ENCODE data around the gene PCBP3. TPM values are rescaled to one million over a fixed set of nuclear protein-coding genes. Genes with fewer than 3 reads are reported as not detected.
"Not testable (repeated sequence)": the region's sequence is repeated elsewhere in the genome, so short reads cannot be mapped to it uniquely, and the experiment has no call there.

Gene PCBP3
- total and polyA plus RNA-seq, 2 experiments from 2014 or later: 3.4 to 4.3 TPM

DNA sequence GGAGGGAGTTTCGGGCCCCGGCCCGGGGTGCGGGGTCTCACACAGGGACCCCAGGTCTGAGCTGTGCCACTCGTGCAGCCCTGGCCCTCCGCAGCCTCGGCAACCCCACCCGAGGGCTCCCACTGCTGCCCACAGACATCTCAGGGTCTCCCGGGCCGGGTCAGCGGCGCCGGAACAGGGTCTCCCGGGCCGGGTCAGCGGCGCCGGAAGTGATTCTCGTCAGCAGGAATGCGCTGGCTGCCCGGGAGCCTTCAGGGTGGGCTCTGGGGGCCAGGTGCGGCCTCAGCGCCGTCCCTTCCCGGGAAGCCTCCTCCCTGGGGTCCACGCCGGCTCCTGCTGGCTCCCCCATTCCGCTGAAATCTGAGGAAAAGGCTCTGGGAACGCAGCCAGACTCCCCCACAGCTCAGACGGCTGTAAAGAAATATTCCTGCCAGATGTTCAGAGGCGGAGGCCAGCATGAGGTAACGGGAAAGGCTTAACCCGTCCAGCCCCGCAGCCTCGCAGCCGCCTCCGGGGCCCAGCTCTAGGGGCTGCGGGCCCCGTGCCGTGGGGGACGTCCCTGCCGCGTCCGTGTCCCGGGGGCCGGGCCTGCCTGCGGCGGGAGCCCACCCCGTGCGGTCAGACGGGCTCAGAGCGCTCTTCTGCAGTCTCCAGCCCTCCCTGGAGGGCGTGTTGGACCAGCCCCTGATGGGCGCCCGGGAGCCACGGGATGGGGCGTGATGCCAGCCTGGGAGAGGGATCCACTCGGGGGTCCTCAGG is 329.4 kb downstream of the PCBP3 start:
- H3K9me3 ChIP-seq (ENCODE audit: low read depth): no peaks in the 10 kb centered on the region
- no peak overlapping the region for H3K4me3 ChIP-seq
- H3K4me1 ChIP-seq (ENCODE audit: low read depth): peaks cover 31% of the 10 kb centered on the region
- TF ChIP-seq, protein P1, sequence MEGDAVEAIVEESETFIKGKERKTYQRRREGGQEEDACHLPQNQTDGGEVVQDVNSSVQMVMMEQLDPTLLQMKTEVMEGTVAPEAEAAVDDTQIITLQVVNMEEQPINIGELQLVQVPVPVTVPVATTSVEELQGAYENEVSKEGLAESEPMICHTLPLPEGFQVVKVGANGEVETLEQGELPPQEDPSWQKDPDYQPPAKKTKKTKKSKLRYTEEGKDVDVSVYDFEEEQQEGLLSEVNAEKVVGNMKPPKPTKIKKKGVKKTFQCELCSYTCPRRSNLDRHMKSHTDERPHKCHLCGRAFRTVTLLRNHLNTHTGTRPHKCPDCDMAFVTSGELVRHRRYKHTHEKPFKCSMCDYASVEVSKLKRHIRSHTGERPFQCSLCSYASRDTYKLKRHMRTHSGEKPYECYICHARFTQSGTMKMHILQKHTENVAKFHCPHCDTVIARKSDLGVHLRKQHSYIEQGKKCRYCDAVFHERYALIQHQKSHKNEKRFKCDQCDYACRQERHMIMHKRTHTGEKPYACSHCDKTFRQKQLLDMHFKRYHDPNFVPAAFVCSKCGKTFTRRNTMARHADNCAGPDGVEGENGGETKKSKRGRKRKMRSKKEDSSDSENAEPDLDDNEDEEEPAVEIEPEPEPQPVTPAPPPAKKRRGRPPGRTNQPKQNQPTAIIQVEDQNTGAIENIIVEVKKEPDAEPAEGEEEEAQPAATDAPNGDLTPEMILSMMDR (IDR thresholded peaks at IDR 0.05; ENCODE audit: low read depth, low read length): no peak
- H3K27ac ChIP-seq: no peak overlapping the region
- peaks cover 26% of the 10 kb centered on the region for H3K27me3 ChIP-seq
- H3K36me3 ChIP-seq: no peaks in the 10 kb centered on the region
- peak in 1 of 2 donors; percentile 97 for DNase-seq (ENCODE audit: low read depth in 1 of 2, low spot score in 1 of 2)

DNA sequence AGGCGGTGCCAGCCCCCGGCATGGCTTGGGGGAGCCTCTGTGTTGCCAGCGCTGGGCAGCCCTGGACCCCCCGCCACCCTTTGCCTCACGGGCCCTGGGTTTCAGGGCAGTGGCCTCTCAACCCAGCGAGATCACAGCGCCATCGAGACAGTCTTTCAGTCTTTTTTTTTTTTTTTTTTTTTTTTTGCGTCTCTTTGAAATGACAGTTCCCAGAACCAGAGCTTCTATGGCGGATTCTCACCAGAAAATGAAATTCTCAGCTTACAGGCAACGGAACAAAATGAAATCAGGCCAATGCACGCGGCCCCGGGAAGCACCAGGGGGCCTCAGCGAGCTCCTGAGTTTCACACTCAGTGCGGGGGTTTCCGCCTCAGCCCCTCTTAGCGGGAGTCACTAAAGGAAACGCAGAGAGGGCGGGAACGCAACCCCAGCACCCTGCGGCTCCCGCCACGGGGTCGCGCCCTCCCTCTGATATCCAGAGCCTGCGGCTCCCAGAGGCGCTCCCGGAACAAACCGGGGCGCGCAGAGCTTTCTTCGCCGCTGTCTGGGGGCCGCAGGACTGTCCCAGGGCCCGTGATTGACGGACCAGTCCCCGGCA is 330.0 kb downstream of the PCBP3 start:
- Histone ChIP-seq H3K4me1 (ENCODE audit: low read depth) (peaks cover 31% of the 10 kb centered on the region), H3K4me3 (peak overlapping the region; percentile 34), H3K27ac (no peak overlapping the region), H3K27me3 (peaks cover 26% of the 10 kb centered on the region), H3K36me3 (no peaks in the 10 kb centered on the region), H3K9me3 (ENCODE audit: low read depth) (no peaks in the 10 kb centered on the region)
- DNase-seq (ENCODE audit: low read depth in 1 of 2, low spot score in 1 of 2): peak; percentile 88 to 93
- TF ChIP-seq, protein P1 (IDR thresholded peaks at IDR 0.05; ENCODE audit: low read depth, low read length): peak; percentile 81

DNA sequence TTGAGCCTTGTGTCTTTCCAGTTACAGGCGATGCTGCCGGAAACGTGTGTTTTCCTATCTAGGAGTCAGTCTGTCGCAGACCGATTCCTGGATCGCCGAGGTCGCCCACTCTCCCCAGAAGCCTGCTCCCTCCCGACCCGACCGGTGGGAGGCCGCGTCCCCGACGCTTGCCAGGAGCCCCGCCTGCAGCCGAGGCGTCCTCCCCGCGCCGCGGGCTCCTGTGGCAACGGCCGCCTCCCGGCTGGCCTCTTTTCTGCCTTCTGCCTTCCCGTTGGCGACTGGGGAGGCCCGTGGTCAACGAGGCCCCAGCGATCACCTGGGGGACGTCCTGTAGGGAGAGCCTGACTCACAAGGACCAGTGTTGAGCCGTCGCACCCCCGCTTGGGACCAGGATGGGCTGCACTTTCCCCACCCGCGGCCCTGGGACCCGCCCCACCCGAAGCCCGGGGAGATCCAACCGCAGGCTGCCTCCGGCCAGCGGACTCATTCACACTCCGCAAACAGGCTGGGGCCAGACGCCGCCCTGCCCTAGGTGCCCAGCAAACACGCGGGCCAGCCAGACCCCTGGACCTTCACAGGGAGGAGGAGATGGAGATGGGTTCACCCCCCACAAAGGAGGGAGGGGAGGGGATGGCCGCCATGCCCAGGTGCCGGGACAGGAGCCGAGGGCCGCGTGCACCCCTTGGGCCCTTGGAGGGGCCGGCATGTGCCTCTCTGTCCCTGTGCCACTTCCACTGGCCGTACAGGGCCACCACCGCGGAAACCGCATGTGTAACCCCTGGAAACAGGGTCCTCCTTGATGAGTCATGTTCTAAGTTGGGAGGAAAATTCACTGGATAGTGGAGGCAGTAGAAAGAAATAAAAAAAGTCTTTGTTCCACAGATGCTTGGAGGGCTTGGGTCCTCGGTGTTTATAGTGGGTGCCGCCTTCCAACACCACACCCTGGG is 330.8 kb downstream of the PCBP3 start:
- no peak overlapping the region for H3K27ac ChIP-seq

DNA sequence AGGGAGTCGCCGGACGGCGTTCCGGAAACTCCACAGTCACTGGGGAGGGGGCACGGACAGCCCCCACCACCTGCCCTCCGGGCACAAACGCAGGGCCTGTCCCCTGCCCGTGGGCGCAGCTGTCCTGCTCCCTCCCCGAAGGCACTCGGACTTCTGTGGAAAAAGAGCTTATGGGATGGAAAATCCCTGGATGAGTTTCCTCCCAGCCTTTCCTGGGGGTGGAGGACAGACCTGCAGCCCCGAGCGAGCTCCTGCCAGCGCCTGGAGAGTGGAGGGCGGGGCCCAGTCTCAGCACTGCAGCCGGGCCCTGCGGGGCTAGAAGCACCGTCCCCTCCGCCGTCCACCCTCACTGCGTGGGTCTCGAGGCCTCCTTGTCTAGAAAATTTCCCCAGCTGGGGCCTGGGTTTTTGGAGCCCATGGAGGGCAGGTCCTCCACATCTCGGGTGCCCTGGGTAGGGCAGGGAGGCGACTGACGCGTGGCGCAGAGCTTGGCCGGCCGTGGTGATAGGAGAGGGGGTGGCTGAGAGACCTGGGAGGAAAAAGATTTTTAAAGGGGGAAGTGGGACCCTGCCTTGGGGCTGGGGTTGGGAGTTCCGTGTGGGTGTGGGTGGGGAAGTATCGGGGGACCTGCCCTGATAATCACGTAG is 331.6 kb downstream of the PCBP3 start:
- no peaks in the 10 kb centered on the region for H3K36me3 ChIP-seq
- H3K27ac ChIP-seq: no peak overlapping the region
- no peak overlapping the region for H3K4me3 ChIP-seq
- H3K27me3 ChIP-seq: peaks cover 26% of the 10 kb centered on the region
- DNase-seq (ENCODE audit: low read depth in 1 of 2, low spot score in 1 of 2): peak in 1 of 2 donors; percentile 57
- TF ChIP-seq, protein P1 (IDR thresholded peaks at IDR 0.05; ENCODE audit: low read depth, low read length): no peak
- H3K9me3 ChIP-seq (ENCODE audit: low read depth): no peaks in the 10 kb centered on the region
- H3K4me1 ChIP-seq (ENCODE audit: low read depth): peaks cover 28% of the 10 kb centered on the region

More for the DNA sequence above, 330.8 kb downstream of the PCBP3 start:
- H3K9me3 ChIP-seq (ENCODE audit: low read depth): no peaks in the 10 kb centered on the region
- H3K27me3 ChIP-seq: peaks cover 26% of the 10 kb centered on the region
- no peaks in the 10 kb centered on the region for H3K36me3 ChIP-seq
- H3K4me1 ChIP-seq (ENCODE audit: low read depth): peaks cover 31% of the 10 kb centered on the region
- TF ChIP-seq, protein P1 (IDR thresholded peaks at IDR 0.05; ENCODE audit: low read depth, low read length): no peak
- H3K4me3 ChIP-seq: peak overlapping the region; percentile 34
- DNase-seq (ENCODE audit: low read depth in 1 of 2, low spot score in 1 of 2): peak in 1 of 2 donors; percentile 75

DNA sequence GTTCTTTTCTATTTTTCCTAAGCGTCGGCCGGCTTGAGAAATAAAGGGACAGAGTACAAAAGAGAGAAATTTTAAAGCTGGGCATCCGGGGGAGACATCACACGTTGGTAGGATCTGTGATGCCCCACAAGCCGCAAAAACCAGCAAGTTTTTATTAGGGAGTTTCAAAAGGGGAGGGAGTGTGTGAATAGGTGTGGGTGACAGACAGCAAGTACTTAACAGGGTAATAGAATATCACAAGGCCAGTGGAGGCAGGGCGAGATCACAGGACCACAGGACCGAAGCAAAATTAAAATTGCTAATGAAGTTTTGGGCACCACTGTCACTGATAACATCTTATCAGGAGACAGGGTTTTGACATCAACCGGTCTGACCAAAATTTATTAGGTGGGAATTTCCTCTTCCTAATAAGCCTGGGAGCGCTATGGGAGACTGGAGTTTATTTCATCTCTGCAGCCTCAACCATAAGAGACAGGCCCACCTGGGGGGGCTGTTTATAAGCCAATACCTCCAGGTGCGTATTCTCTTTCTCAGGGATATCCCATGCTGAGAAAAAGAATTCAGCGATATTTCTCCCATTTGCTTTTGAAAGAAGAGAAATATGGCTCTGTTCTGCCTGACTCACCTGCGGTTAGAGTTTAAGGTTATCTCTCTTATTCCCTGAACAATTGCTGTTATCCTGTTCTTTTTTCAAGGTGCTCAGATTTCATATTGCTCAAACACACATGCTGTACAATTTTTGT is 332.3 kb downstream of the PCBP3 start:
- peaks cover 24% of the 10 kb centered on the region for H3K4me1 ChIP-seq (ENCODE audit: low read depth)
- not testable (repeated sequence) for H3K4me3 ChIP-seq; H3K27ac ChIP-seq; H3K9me3 ChIP-seq (ENCODE audit: low read depth); H3K36me3 ChIP-seq; DNase-seq (ENCODE audit: low read depth in 1 of 2, low spot score in 1 of 2)
- peaks cover 26% of the 10 kb centered on the region for H3K27me3 ChIP-seq
